Measurements from ENCODE around the gene SPATA20.

The SPATA20 gene

DNA sequence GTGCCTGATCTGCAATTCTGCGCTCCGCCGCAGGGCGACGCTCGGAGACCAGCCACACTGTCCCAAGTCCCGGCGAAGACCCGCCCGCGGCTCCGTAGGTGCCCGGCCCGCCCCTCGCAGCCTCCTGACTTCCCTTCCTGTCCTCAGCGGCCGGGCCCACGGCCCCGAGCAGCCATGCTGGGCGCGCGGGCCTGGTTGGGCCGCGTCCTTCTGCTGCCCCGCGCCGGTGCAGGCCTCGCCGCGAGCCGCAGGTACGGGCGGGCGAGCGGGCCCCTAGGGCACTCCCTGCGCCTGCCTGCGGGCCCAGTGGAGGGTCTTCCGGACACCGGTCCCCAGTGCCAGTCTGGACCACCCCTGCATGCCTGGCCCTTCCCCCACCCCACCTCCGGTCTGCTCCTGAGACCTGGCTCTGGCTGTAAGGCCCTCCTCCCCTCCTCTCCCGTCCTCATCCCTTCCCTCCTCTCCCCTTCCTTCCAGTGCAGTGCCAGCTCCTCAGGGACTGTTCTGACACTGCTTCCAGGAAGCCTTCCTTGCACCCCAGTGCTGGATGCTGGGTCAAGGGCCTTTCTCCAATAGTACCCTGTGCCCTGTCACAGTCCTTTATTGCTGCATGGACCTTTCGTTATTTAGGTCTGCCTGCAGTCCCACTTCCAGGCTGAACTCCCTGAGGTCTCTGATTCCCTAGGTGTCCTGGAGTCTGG, at the start of gene SPATA20:
Gene SPATA20, plus strand, starts transcription at position 140 of the 701 bp plus-strand sequence. Its CDS starts 35 bp downstream, at position 175.
- peak; percentile 87 for ATAC-seq (ENCODE audit: insufficient read depth, low read depth)
- H3K4me2 ChIP-seq (ENCODE audit: insufficient read depth, low read length), result peak within 1 kb of the TSS; percentile 71
- H2AFZ ChIP-seq (ENCODE audit: low read depth, low read length), result peak within 1 kb of the TSS; percentile 74
- no peaks in the 10 kb centered on the region for H4K20me1 ChIP-seq (ENCODE audit: insufficient read depth, low read length)
- peak; percentile 84 for DNase-seq
- peak within 1 kb of the TSS; percentile 58 for H3K27ac ChIP-seq (ENCODE audit: low read length)
- no peak for TF ChIP-seq EZH2 (IDR thresholded peaks at IDR 0.05; ENCODE audit: borderline replicate concordance, low read depth, low read length, severe bottlenecking)
- TF ChIP-seq, protein P1, sequence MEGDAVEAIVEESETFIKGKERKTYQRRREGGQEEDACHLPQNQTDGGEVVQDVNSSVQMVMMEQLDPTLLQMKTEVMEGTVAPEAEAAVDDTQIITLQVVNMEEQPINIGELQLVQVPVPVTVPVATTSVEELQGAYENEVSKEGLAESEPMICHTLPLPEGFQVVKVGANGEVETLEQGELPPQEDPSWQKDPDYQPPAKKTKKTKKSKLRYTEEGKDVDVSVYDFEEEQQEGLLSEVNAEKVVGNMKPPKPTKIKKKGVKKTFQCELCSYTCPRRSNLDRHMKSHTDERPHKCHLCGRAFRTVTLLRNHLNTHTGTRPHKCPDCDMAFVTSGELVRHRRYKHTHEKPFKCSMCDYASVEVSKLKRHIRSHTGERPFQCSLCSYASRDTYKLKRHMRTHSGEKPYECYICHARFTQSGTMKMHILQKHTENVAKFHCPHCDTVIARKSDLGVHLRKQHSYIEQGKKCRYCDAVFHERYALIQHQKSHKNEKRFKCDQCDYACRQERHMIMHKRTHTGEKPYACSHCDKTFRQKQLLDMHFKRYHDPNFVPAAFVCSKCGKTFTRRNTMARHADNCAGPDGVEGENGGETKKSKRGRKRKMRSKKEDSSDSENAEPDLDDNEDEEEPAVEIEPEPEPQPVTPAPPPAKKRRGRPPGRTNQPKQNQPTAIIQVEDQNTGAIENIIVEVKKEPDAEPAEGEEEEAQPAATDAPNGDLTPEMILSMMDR (IDR thresholded peaks at IDR 0.05; ENCODE audit: borderline replicate concordance, extremely low read depth, low read length, poor library complexity, severe bottlenecking), result peak; percentile 93
- no peaks in the 10 kb centered on the region for H3K27me3 ChIP-seq (ENCODE audit: insufficient read depth, low read length, poor library complexity)
- peak within 1 kb of the TSS; percentile 16 to 59; a peak in 3 of 4 replicates for H3K4me3 ChIP-seq (ENCODE audit: low read depth in 1 of 2, low read length in 2 of 2)
- peaks cover 26% of the 10 kb centered on the region for H3K4me1 ChIP-seq (ENCODE audit: insufficient read depth, low read length)
- H3K79me2 ChIP-seq (ENCODE audit: insufficient read depth, low read length), result no peaks in the 10 kb centered on the region
- peak within 1 kb of the TSS; percentile 66 for H3K9ac ChIP-seq (ENCODE audit: low read depth, low read length)
- no peaks in the 10 kb centered on the region for H3K36me3 ChIP-seq (ENCODE audit: insufficient read depth, low read length)
- no peaks in the 10 kb centered on the region for H3K9me3 ChIP-seq (ENCODE audit: insufficient read depth, low read length, severe bottlenecking)

DNA sequence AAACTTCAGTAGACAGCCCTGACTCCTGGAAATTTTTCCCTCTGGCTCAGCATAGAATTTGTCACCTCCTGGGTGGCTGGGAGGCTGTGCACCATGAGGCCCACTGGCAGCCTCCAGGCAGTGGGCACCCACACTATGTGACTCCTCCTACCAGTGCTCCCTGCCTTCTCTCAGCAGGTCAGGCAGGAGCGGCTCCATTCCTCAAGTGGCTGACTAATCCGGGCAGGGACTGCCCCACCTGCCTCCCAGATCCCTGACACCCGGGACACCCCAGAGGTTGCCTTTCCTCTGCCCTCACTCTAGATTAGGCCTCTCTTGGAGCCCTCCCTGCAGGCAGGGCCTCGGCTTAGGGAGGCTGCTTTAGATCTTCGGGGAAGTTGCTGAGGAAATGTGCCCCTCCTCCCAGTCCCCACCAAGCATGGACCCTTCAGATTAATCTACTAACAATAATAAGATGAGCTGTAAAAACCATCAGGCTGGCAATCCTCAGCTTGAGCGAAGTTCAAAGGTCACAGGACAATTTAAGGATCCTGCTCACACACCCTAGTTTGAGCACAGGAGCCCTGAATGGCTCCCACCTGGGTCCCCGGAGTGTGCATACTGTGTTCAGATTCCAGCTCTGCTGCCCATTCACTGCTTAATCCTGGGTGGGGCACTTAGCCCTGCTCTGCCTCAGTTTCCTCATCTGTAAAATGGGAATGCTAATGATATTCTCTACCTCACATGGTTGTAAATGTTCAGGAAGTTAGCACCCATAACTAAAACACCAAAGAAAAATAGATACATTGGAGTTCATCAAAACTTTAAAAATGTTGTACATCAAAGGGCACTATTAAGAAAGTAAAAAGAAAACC, 48.7 kb upstream of the SPATA20 start:
- Histone ChIP-seq H4K20me1 (ENCODE audit: insufficient read depth, low read length) (no peaks in the 10 kb centered on the region), H3K9ac (ENCODE audit: low read depth, low read length) (no peak overlapping the region), H3K79me2 (ENCODE audit: insufficient read depth, low read length) (no peaks in the 10 kb centered on the region), H3K9me3 (ENCODE audit: insufficient read depth, low read length, severe bottlenecking) (no peaks in the 10 kb centered on the region), H3K4me2 (ENCODE audit: insufficient read depth, low read length) (no peak overlapping the region), H2AFZ (ENCODE audit: low read depth, low read length) (no peak overlapping the region), H3K36me3 (ENCODE audit: insufficient read depth, low read length) (no peaks in the 10 kb centered on the region), H3K4me3 (ENCODE audit: low read depth in 1 of 2, low read length in 2 of 2) (no peak overlapping the region), H3K27me3 (ENCODE audit: insufficient read depth, low read length, poor library complexity) (no peaks in the 10 kb centered on the region), H3K4me1 (ENCODE audit: insufficient read depth, low read length) (no peaks in the 10 kb centered on the region), H3K27ac (ENCODE audit: low read length) (no peak overlapping the region)
- no peak for ATAC-seq (ENCODE audit: insufficient read depth, low read depth)
- DNase-seq, result no peak
- TF ChIP-seq, protein P1 (IDR thresholded peaks at IDR 0.05; ENCODE audit: borderline replicate concordance, extremely low read depth, low read length, poor library complexity, severe bottlenecking), result no peak
- TF ChIP-seq EZH2 (IDR thresholded peaks at IDR 0.05; ENCODE audit: borderline replicate concordance, low read depth, low read length, severe bottlenecking), result no peak

DNA sequence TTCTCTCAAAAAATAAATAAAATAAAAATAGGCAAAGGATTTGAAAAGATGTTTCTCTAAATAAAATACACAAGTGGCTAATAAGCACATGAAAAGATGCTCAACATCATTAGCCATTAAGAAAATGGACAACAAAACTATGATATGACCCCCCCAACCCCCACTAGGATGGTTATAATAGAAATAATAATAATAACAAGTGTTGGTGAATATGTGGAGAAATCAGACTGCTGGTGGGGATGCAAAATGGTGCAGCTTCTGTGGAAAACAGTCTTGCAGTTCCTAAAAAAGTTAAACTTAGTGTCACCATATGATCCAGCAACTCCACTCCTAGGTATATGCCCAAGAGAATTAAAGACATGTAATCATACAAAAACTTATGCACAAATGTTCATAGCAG, 47.7 kb upstream of the SPATA20 start:
- 0 out of 2 replicates have a peak, but pooled peaks cover 2% of the 10 kb centered on the region for H3K4me1 ChIP-seq (ENCODE audit: insufficient read depth, low read length)
- H3K9ac ChIP-seq (ENCODE audit: low read depth, low read length), result no peak overlapping the region
- no peaks in the 10 kb centered on the region for H3K9me3 ChIP-seq (ENCODE audit: insufficient read depth, low read length, severe bottlenecking)
- H3K79me2 ChIP-seq (ENCODE audit: insufficient read depth, low read length), result no peaks in the 10 kb centered on the region
- H3K4me2 ChIP-seq (ENCODE audit: insufficient read depth, low read length), result no peak overlapping the region
- no peak overlapping the region for H3K4me3 ChIP-seq (ENCODE audit: low read depth in 1 of 2, low read length in 2 of 2)
- no peak overlapping the region for H2AFZ ChIP-seq (ENCODE audit: low read depth, low read length)
- peaks cover 3% of the 10 kb centered on the region for H3K27me3 ChIP-seq (ENCODE audit: insufficient read depth, low read length, poor library complexity)
- no peaks in the 10 kb centered on the region for H3K36me3 ChIP-seq (ENCODE audit: insufficient read depth, low read length)
- TF ChIP-seq, protein P1 (IDR thresholded peaks at IDR 0.05; ENCODE audit: borderline replicate concordance, extremely low read depth, low read length, poor library complexity, severe bottlenecking), result no peak
- no peak for TF ChIP-seq EZH2 (IDR thresholded peaks at IDR 0.05; ENCODE audit: borderline replicate concordance, low read depth, low read length, severe bottlenecking)
- ATAC-seq (ENCODE audit: insufficient read depth, low read depth) (no peak), DNase-seq (no peak)
- no peak overlapping the region for H3K27ac ChIP-seq (ENCODE audit: low read length)
- no peaks in the 10 kb centered on the region for H4K20me1 ChIP-seq (ENCODE audit: insufficient read depth, low read length)
